ENCODE measurements around the gene WDR90. TPM values are rescaled to one million over a fixed set of nuclear protein-coding genes. Genes with fewer than 3 reads are reported as not detected.

WDR90 gene
- total RNA-seq, 1 experiment from 2014 or later, result 68.2 TPM

- H4K8ac ChIP-seq (replicated peaks; ENCODE audit: insufficient read length, low read depth, low read length), result no peak overlapping the region
- no peaks in the 10 kb centered on the region for H3K79me1 ChIP-seq (ENCODE audit: insufficient read depth, low read depth, low read length, poor library complexity, severe bottlenecking)
- no peaks in the 10 kb centered on the region for H3K79me2 ChIP-seq (ENCODE audit: insufficient read depth, low read length)
- H3K4me2 ChIP-seq (ENCODE audit: insufficient read depth, insufficient read length, low read length), result no peak overlapping the region
- no peak overlapping the region for H3K23ac ChIP-seq (ENCODE audit: insufficient read length, low read depth, low read length)
- no peak overlapping the region for H2BK12ac ChIP-seq (ENCODE audit: insufficient read length, low read depth, low read length)
- Mint-ChIP-seq H3K27ac (peak overlapping the region in 1 of 3 experiments; percentile 49; a peak in 1 of 7 replicates), H3K27me3 (ENCODE audit: low read depth) (no peaks in the 10 kb centered on the region), H3K36me3 (ENCODE audit: insufficient read depth in 1 of 3, low read depth in 3 of 3) (peaks cover 0 to 10% (median 0%) of the 10 kb centered on the region in 3 experiments; a peak in 3 of 7 replicates), H3K4me3 (no peak overlapping the region), H3K9me3 (no peaks in the 10 kb centered on the region), H3K4me1 (peaks cover 16 to 48% of the 10 kb centered on the region in 2 experiments)
- H3K9me3 ChIP-seq (ENCODE audit: control insufficient read depth, low read depth, low read length), result no peaks in the 10 kb centered on the region
- H3K27me3 ChIP-seq (ENCODE audit: insufficient read depth, low read length), result no peaks in the 10 kb centered on the region
- no peak overlapping the region for H3K27ac ChIP-seq (ENCODE audit: insufficient read length, low read depth, low read length)
- H3K23me2 ChIP-seq (ENCODE audit: insufficient read length, low read depth, low read length, poor library complexity, severe bottlenecking), result peaks cover 8% of the 10 kb centered on the region
- no peak overlapping the region for H4K91ac ChIP-seq (ENCODE audit: insufficient read length, low read depth, low read length)
- H3K4ac ChIP-seq (ENCODE audit: low read depth, low read length), result no peak overlapping the region
- H2BK5ac ChIP-seq (ENCODE audit: insufficient read length, low read length), result no peak overlapping the region
- WGBS (ENCODE audit: extremely low coverage, insufficient read length, low lambda C conversion rate), result no CpG with 5 or more reads among the region's 29 CpGs
- no peak overlapping the region for H3K9ac ChIP-seq (ENCODE audit: extremely low read depth, insufficient read length, low read length)
- H4K20me1 ChIP-seq (ENCODE audit: control insufficient read depth, insufficient read depth, insufficient read length), result no peaks in the 10 kb centered on the region
- H3K18ac ChIP-seq (ENCODE audit: insufficient read length, low read depth, low read length), result no peak overlapping the region
- DNase-seq, result peak; percentile 36
- no peak overlapping the region for H3T11ph ChIP-seq (ENCODE audit: low read length)
- H2AFZ ChIP-seq (ENCODE audit: low read length), result no peak overlapping the region
- no peak overlapping the region for H2AK5ac ChIP-seq (ENCODE audit: insufficient read length, low read length)
- TF ChIP-seq, protein P1, sequence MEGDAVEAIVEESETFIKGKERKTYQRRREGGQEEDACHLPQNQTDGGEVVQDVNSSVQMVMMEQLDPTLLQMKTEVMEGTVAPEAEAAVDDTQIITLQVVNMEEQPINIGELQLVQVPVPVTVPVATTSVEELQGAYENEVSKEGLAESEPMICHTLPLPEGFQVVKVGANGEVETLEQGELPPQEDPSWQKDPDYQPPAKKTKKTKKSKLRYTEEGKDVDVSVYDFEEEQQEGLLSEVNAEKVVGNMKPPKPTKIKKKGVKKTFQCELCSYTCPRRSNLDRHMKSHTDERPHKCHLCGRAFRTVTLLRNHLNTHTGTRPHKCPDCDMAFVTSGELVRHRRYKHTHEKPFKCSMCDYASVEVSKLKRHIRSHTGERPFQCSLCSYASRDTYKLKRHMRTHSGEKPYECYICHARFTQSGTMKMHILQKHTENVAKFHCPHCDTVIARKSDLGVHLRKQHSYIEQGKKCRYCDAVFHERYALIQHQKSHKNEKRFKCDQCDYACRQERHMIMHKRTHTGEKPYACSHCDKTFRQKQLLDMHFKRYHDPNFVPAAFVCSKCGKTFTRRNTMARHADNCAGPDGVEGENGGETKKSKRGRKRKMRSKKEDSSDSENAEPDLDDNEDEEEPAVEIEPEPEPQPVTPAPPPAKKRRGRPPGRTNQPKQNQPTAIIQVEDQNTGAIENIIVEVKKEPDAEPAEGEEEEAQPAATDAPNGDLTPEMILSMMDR (conservative IDR thresholded peaks at IDR 0.05), result no peak
- no peak overlapping the region for H3K56ac ChIP-seq (ENCODE audit: insufficient read length, low read depth, low read length)
- no peak overlapping the region for H2BK120ac ChIP-seq (ENCODE audit: low read depth, low read length, poor library complexity, severe bottlenecking)
- no peak overlapping the region for H2BK15ac ChIP-seq (ENCODE audit: low read depth, low read length)
- H2BK20ac ChIP-seq (ENCODE audit: low read depth, low read length, poor library complexity, severe bottlenecking), result no peak overlapping the region
- no peaks in the 10 kb centered on the region; the same call in 1 of the 2 replicates for H3K4me1 ChIP-seq (ENCODE audit: insufficient read depth, low read length)
- no peak overlapping the region; the same call in 1 of the 2 replicates for H3K14ac ChIP-seq (ENCODE audit: insufficient read depth, low read length)
- no peak overlapping the region for H4K5ac ChIP-seq (ENCODE audit: insufficient read length, low read depth, low read length)
Measured at GRCh38 chr16:626787-627453, 22.2 kb upstream of the WDR90 start.
